ENCODE data around the gene IL1RAPL1. TPM values are rescaled to one million over a fixed set of nuclear protein-coding genes. Genes with fewer than 3 reads are reported as not detected.

IL1RAPL1 gene
- total and polyA plus RNA-seq, 2 donors (not counting 3 experiments of a cell fraction or from before 2014, with no cell fraction given) = 0.79 to 1.3 TPM

DNA sequence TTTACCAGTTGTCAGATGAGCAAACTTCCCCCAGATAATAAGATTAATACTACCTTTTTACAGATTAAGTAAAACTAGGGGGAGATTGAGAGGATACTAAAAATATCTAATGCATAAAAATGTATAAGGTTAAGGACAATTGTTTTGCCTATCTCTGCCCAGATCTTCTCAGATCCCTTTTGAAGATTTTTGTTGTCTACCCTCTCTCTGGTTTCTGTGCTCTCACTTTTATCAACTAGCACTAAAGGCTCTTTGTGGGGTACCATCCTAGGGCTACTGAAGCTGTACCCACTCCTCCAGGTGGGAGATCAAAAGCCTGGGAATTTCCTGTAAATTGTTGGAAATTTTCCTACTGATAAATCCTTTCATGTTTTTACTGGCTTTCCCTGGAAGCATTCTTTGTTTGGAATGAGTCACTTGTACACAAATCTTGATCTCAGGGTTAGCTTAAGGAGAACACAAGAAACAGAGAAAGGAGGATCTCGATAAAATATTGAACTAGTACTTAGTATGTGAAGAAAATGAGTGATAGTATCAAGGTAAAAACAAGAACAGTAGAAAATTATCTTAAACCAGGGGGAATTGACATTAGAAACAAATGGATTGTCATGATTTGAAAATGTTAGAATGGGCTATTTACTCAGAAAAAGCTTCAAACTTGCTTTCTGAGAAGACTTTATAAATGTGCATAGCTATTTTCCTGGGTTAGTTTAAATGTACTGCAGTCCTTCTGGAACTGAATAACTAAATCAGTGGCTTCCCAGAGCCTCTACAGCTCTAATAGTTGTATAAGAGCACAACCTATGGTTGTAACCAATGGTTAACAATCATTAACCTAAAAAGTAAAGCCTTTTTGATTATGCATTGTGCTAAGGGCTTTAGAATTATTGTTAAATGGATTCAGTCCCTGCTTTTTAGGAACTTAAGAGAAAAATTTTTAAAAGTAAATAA is 948.2 kb downstream of the IL1RAPL1 start:
- H3K79me2 ChIP-seq (ENCODE audit: control insufficient read depth, insufficient read depth, low read length) = no peaks in the 10 kb centered on the region

DNA sequence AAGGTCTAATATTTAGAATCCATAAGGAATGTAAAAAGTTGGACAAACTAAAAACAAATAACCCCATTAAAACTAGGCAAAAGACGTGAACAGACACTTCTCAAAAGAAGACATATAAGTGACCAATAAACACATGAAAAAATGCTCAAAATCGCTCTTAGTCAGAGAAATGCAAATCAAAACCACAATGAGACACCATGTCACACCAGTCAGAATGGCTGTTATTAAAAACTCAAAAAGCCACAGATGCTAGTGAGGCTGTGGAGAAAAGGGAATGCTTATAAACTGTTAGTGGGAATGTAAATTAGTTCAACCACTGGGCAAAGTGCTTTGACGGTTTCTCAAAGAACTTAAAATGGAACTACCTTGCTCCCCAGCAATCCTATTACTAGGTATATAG is 953.8 kb downstream of the IL1RAPL1 start:
- Histone ChIP-seq H3K36me3 (ENCODE audit: control insufficient read depth in 2 of 2, extremely low read depth in 1 of 2, insufficient read depth in 2 of 2, low read length in 2 of 2) (no peaks in the 10 kb centered on the region), H3K9me3 (replicated peaks; ENCODE audit: control insufficient read depth, insufficient read depth, low read length) (no peaks in the 10 kb centered on the region), H3K4me1 (ENCODE audit: control insufficient read depth, extremely low read depth, insufficient read depth, low read length) (no peaks in the 10 kb centered on the region), H3K9me1 (replicated peaks; ENCODE audit: control insufficient read depth, extremely low read depth, insufficient read depth, low read length) (no peaks in the 10 kb centered on the region), H4K20me1 (replicated peaks; ENCODE audit: control insufficient read depth, extremely low read depth, insufficient read depth, low read length) (no peaks in the 10 kb centered on the region), H3K4me2 (ENCODE audit: insufficient read depth, low read length) (no peak overlapping the region), H2AFZ (ENCODE audit: low read depth, low read length) (no peak overlapping the region), H3K27ac (ENCODE audit: insufficient read depth, low read depth, low read length) (no peak overlapping the region), H3K4me3 (replicated peaks in 1 of 3; ENCODE audit: insufficient read depth in 1 of 3, low read depth in 1 of 3, low read length in 3 of 3) (no peak overlapping the region), H3K9ac (replicated peaks; ENCODE audit: extremely low read depth, insufficient read depth, low read length) (no peak overlapping the region), H3K79me2 (ENCODE audit: control insufficient read depth, insufficient read depth, low read length) (no peaks in the 10 kb centered on the region), H3K27me3 (ENCODE audit: control insufficient read depth in 2 of 2, insufficient read depth in 2 of 2, low read length in 2 of 2) (no peaks in the 10 kb centered on the region)
- BruUV-seq (replicated peaks) = no TSS peak
- intact Hi-C loops (cut with micrococcal nuclease) (no loop called here), dilution Hi-C loops (cut with MboI; ENCODE audit: extremely low pct_ligation_motif_present, low sequenced_read_pairs) (no loop called here)
- TF ChIP-seq JUN (IDR thresholded peaks at IDR 0.05; ENCODE audit: borderline replicate concordance, insufficient read depth, insufficient read length, low read depth) (no peak), EZH2 (IDR thresholded peaks at IDR 0.05; ENCODE audit: borderline replicate concordance, low read depth, low read length, severe bottlenecking) (no peak), GATA2 (IDR thresholded peaks at IDR 0.05; ENCODE audit: insufficient read depth, insufficient read length, low read depth, low read length) (no peak), POLR2AphosphoS5 (IDR thresholded peaks at IDR 0.05; ENCODE audit: insufficient read depth, low read depth, low read length) (no peak), POLR2A (IDR thresholded peaks at IDR 0.05; ENCODE audit: low read depth, low read length) (no peak), MYC (IDR thresholded peaks at IDR 0.05; ENCODE audit: low read depth, low read length) (no peak), FOS (IDR thresholded peaks at IDR 0.05; ENCODE audit: borderline replicate concordance, insufficient read depth, low read length) (no peak)
- TF ChIP-seq, protein P1, sequence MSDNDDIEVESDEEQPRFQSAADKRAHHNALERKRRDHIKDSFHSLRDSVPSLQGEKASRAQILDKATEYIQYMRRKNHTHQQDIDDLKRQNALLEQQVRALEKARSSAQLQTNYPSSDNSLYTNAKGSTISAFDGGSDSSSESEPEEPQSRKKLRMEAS (IDR thresholded peaks at IDR 0.05; ENCODE audit: insufficient read depth, insufficient read length) = no peak
- TF ChIP-seq, protein P2, sequence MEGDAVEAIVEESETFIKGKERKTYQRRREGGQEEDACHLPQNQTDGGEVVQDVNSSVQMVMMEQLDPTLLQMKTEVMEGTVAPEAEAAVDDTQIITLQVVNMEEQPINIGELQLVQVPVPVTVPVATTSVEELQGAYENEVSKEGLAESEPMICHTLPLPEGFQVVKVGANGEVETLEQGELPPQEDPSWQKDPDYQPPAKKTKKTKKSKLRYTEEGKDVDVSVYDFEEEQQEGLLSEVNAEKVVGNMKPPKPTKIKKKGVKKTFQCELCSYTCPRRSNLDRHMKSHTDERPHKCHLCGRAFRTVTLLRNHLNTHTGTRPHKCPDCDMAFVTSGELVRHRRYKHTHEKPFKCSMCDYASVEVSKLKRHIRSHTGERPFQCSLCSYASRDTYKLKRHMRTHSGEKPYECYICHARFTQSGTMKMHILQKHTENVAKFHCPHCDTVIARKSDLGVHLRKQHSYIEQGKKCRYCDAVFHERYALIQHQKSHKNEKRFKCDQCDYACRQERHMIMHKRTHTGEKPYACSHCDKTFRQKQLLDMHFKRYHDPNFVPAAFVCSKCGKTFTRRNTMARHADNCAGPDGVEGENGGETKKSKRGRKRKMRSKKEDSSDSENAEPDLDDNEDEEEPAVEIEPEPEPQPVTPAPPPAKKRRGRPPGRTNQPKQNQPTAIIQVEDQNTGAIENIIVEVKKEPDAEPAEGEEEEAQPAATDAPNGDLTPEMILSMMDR (IDR thresholded peaks at IDR 0.05; ENCODE audit: extremely low read depth in 1 of 2, insufficient read depth in 1 of 2, low read depth in 1 of 2, low read length in 2 of 2) = no peak
- peak; percentile 54 for FAIRE-seq
- CTCF ChIA-PET = no interaction called here
- DNase-seq (ENCODE audit: low read depth, low spot score) = no peak
- POLR2A ChIA-PET = no interaction called here

More for the DNA sequence above, 948.2 kb downstream of the IL1RAPL1 start:
- dilution Hi-C loops (cut with MboI; ENCODE audit: extremely low pct_ligation_motif_present, low sequenced_read_pairs) = no loop called here
- CTCF ChIA-PET = interaction anchor here (1.3 kb wide), 1 partner anchor 57 kb away, joined by 3 read pairs; no protein-coding TSS in a partner anchor
- peak; percentile 32 for TF ChIP-seq GATA2 (IDR thresholded peaks at IDR 0.05; ENCODE audit: insufficient read depth, insufficient read length, low read depth, low read length)
- no peak for TF ChIP-seq POLR2A (IDR thresholded peaks at IDR 0.05; ENCODE audit: low read depth, low read length)
- Histone ChIP-seq H3K27ac (ENCODE audit: insufficient read depth, low read depth, low read length) (no peak overlapping the region), H3K4me1 (ENCODE audit: control insufficient read depth, extremely low read depth, insufficient read depth, low read length) (peaks cover 6% of the 10 kb centered on the region), H4K20me1 (replicated peaks; ENCODE audit: control insufficient read depth, extremely low read depth, insufficient read depth, low read length) (no peaks in the 10 kb centered on the region), H3K9me3 (replicated peaks; ENCODE audit: control insufficient read depth, insufficient read depth, low read length) (no peaks in the 10 kb centered on the region), H3K4me2 (ENCODE audit: insufficient read depth, low read length) (peak overlapping the region; percentile 31), H2AFZ (ENCODE audit: low read depth, low read length) (no peak overlapping the region), H3K27me3 (ENCODE audit: control insufficient read depth in 2 of 2, insufficient read depth in 2 of 2, low read length in 2 of 2) (no peaks in the 10 kb centered on the region), H3K36me3 (ENCODE audit: control insufficient read depth in 2 of 2, extremely low read depth in 1 of 2, insufficient read depth in 2 of 2, low read length in 2 of 2) (no peaks in the 10 kb centered on the region), H3K9me1 (replicated peaks; ENCODE audit: control insufficient read depth, extremely low read depth, insufficient read depth, low read length) (no peaks in the 10 kb centered on the region), H3K4me3 (replicated peaks in 1 of 3; ENCODE audit: insufficient read depth in 1 of 3, low read depth in 1 of 3, low read length in 3 of 3) (no peak overlapping the region), H3K9ac (replicated peaks; ENCODE audit: extremely low read depth, insufficient read depth, low read length) (no peak overlapping the region)
- no TSS peak for BruUV-seq (replicated peaks)
- peak; percentile 77 for FAIRE-seq
- DNase-seq (ENCODE audit: low read depth, low spot score) = peak; percentile 55
- POLR2A ChIA-PET = no interaction called here
- intact Hi-C loops (cut with micrococcal nuclease) = no loop called here

Measured in endothelial cell of umbilical vein (primary cell).